ENCODE measurements around the gene CHRND. TPM values are rescaled to one million over a fixed set of nuclear protein-coding genes. Genes with fewer than 3 reads are reported as not detected.

Gene CHRND
- total and polyA plus RNA-seq, 2 of the 13 experiments (the other 11 are each of a cell fraction or from before 2014, with no cell fraction given): 0.18 TPM; not detected in 1

- Histone ChIP-seq H3K79me2 (ENCODE audit: insufficient read depth, low read length) (no peaks in the 10 kb centered on the region), H3K4me3 (replicated peaks in 1 of 3; ENCODE audit: insufficient read depth in 1 of 3, low read depth in 2 of 3, low read length in 3 of 3) (no peak overlapping the region), H4K20me1 (ENCODE audit: insufficient read depth, low read length) (no peaks in the 10 kb centered on the region; the same call in 1 of the 2 replicates), H3K27me3 (ENCODE audit: control insufficient read depth in 1 of 2, insufficient read depth in 2 of 2, low read length in 2 of 2) (peaks cover 27 to 89% of the 10 kb centered on the region in 2 experiments), H3K27ac (ENCODE audit: extremely low read length, insufficient read depth, low read length) (no peak overlapping the region), H3K9ac (ENCODE audit: insufficient read depth, low read depth, low read length) (no peak overlapping the region), H3K9me3 (ENCODE audit: low read length) (no peaks in the 10 kb centered on the region), H3K4me1 (ENCODE audit: insufficient read depth, low read length) (peaks cover 27% of the 10 kb centered on the region), H2AFZ (ENCODE audit: low read length) (no peak overlapping the region), H3K4me2 (ENCODE audit: low read depth, low read length) (no peak overlapping the region), H3K36me3 (replicated peaks in 1 of 2; ENCODE audit: control insufficient read depth in 1 of 2, insufficient read depth in 2 of 2, low read length in 2 of 2) (no peaks in the 10 kb centered on the region)
- BruUV-seq (replicated peaks): no TSS peak
- in situ Hi-C loops (cut with HindIII; ENCODE audit: extremely low pct_ligation_motif_present, low pct_unique_long_range_greater_than_20kb): no loop called here
- POLR2A ChIA-PET: no interaction called here
- CTCF ChIA-PET (ENCODE audit: low intra/inter-chr PET ratio, low total read pairs): no interaction called here
- intact Hi-C loops (cut with micrococcal nuclease; ENCODE audit: unreplicated experiment): loop anchor here (5.0 to 10.0 kb wide), 3 partner anchors 44 to 616 kb away; no protein-coding TSS in a partner anchor
- no peak for FAIRE-seq
- TF ChIP-seq PAF1 (CRISPR knock-in tag; IDR thresholded peaks at IDR 0.05) (no peak), ZFP36L1 (CRISPR knock-in tag; IDR thresholded peaks at IDR 0.05) (no peak), NAIF1 (CRISPR knock-in tag; IDR thresholded peaks at IDR 0.05; ENCODE audit: borderline replicate concordance) (no peak), GPBP1L1 (CRISPR knock-in tag; IDR thresholded peaks at IDR 0.05) (no peak), ZXDC (CRISPR knock-in tag; IDR thresholded peaks at IDR 0.05) (no peak), ZNF616 (CRISPR knock-in tag; IDR thresholded peaks at IDR 0.05; ENCODE audit: low read depth) (no peak), TBX3 (IDR thresholded peaks at IDR 0.05; ENCODE audit: borderline replicate concordance) (no peak), UBTF (CRISPR knock-in tag; IDR thresholded peaks at IDR 0.05) (no peak), SNAPC2 (CRISPR knock-in tag; IDR thresholded peaks at IDR 0.05) (no peak), DDIT3 (CRISPR knock-in tag; IDR thresholded peaks at IDR 0.05) (no peak), ZNF256 (CRISPR knock-in tag; conservative IDR thresholded peaks at IDR 0.05) (no peak), BRCA1 (CRISPR knock-in tag; IDR thresholded peaks at IDR 0.05) (no peak)
- 16% methylated on average over 6 of the region's 14 CpGs for WGBS (ENCODE audit: low lambda C conversion rate)
- ATAC-seq: no peak
- no peak for DNase-seq (ENCODE audit: low spot score)
Measured at GRCh38 chr2:232521098-232521497, 4.9 kb upstream of the CHRND start.
